ENCODE results near the gene SPOCK1. TPM values are rescaled to one million over a fixed set of nuclear protein-coding genes. Genes with fewer than 3 reads are reported as not detected.

The SPOCK1 gene
- total RNA-seq, 4 donors from 2014 or later = 8.6 to 34.8 (median 13.2) TPM

DNA sequence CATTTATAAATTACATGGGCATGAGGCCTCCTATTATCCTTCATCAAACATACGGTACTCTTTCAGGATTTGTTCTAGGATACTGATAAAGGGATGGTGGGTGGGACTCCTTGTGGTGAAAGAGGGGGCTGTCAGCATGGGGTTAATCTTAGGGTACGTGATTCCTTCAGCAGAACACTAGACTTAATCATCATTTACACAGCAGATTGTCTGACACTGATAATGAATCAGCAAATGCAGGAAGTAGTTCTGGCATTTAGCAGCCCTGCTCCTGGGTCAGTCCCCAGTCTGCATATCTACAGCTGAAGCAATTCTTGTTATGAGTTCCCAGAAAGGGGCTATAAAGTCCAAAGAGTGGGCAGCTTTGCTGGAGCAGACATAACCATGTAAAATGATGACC lies 384.6 kb downstream of the SPOCK1 start:
- no peak for DNase-seq
- Histone ChIP-seq H3K9me3 (no peaks in the 10 kb centered on the region), H3K27ac (no peak overlapping the region), H3K36me3 (no peaks in the 10 kb centered on the region), H3K4me3 (no peak overlapping the region), H3K4me1 (no peaks in the 10 kb centered on the region), H3K27me3 (no peaks in the 10 kb centered on the region)
- TF ChIP-seq POLR2A (IDR thresholded peaks at IDR 0.05) = no peak
- TF ChIP-seq, protein P1, sequence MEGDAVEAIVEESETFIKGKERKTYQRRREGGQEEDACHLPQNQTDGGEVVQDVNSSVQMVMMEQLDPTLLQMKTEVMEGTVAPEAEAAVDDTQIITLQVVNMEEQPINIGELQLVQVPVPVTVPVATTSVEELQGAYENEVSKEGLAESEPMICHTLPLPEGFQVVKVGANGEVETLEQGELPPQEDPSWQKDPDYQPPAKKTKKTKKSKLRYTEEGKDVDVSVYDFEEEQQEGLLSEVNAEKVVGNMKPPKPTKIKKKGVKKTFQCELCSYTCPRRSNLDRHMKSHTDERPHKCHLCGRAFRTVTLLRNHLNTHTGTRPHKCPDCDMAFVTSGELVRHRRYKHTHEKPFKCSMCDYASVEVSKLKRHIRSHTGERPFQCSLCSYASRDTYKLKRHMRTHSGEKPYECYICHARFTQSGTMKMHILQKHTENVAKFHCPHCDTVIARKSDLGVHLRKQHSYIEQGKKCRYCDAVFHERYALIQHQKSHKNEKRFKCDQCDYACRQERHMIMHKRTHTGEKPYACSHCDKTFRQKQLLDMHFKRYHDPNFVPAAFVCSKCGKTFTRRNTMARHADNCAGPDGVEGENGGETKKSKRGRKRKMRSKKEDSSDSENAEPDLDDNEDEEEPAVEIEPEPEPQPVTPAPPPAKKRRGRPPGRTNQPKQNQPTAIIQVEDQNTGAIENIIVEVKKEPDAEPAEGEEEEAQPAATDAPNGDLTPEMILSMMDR (IDR thresholded peaks at IDR 0.05) = no peak
- no peak for TF ChIP-seq POLR2AphosphoS5 (IDR thresholded peaks at IDR 0.05)
- 43 to 45% methylated on average over 2 of the region's 2 CpGs for WGBS, 2 donors (ENCODE audit: low coverage in 1 of 2)
- intact Hi-C loops (cut with DNase I; ENCODE audit: low total_unique reads) = no loop called here
- in situ Hi-C loops (cut with MboI; ENCODE audit: low pct_ligation_motif_present in 1 of 4, low pct_unique_long_range_greater_than_20kb in 1 of 4, low sequenced_read_pairs in 3 of 4) = no loop called here

DNA sequence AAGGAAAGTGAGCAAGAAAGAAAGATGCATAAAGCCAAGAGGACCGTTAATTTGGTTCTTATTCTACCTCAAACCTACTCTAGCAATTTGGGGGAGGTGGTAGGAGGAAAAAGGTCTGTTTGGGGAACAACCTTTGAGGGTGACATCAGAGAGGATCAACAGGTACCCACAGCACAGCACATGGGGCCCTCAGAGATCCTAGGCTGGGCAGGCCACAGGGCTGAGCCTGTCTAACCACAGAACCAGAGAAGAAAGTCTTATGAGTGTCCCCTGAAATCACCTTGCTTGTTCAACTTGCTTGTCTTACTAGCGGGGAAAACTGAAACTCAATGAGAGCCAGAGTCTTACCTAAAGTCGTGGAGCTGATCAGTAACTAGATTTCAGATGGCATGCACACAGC lies 385.2 kb downstream of the SPOCK1 start:
- H3K4me1 ChIP-seq = no peaks in the 10 kb centered on the region
- H3K9me3 ChIP-seq = no peaks in the 10 kb centered on the region
- DNase-seq = no peak
- no peaks in the 10 kb centered on the region for H3K27me3 ChIP-seq
- 46 to 65% methylated on average over 3 of the region's 3 CpGs for WGBS, 2 donors (ENCODE audit: low coverage in 1 of 2)
- H3K27ac ChIP-seq = no peak overlapping the region
- intact Hi-C loops (cut with DNase I; ENCODE audit: low total_unique reads) (no loop called here), in situ Hi-C loops (cut with MboI; ENCODE audit: low pct_ligation_motif_present in 1 of 4, low pct_unique_long_range_greater_than_20kb in 1 of 4, low sequenced_read_pairs in 3 of 4) (no loop called here)
- TF ChIP-seq, protein P1 (IDR thresholded peaks at IDR 0.05) = no peak
- TF ChIP-seq POLR2AphosphoS5 (IDR thresholded peaks at IDR 0.05) (no peak), POLR2A (IDR thresholded peaks at IDR 0.05) (no peak), EP300 (IDR thresholded peaks at IDR 0.05; ENCODE audit: low read depth) (no peak)
- H3K4me3 ChIP-seq = no peak overlapping the region
- H3K36me3 ChIP-seq = no peaks in the 10 kb centered on the region

DNA sequence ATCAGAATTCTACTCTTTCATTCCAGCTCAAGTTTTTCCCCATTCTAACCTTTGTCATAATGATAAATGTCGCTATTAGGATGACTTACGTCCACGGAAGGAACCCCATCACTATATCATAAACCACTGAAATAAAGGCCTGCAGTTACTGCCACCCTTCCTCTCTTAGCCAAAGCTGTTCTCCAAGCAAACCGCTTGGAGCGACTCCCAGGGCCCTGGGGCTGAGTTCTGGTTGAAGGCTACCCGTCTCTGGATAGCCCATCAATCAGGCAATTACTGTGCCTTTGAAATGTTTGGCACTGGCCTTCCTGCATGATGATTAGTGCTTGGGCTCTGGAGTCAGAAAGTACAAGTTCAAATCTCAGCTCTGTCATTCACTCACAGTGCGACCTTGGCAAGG lies 386.0 kb downstream of the SPOCK1 start:
- Histone ChIP-seq H3K27me3 (no peaks in the 10 kb centered on the region), H3K27ac (no peak overlapping the region), H3K4me1 (no peaks in the 10 kb centered on the region), H3K4me3 (no peak overlapping the region), H3K36me3 (no peaks in the 10 kb centered on the region), H3K9me3 (no peaks in the 10 kb centered on the region)
- in situ Hi-C loops (cut with MboI; ENCODE audit: low pct_ligation_motif_present in 1 of 4, low pct_unique_long_range_greater_than_20kb in 1 of 4, low sequenced_read_pairs in 3 of 4) = no loop called here
- 63 to 92% methylated on average over 7 of the region's 7 CpGs for WGBS, 2 donors (ENCODE audit: low coverage in 1 of 2)
- DNase-seq = no peak
- TF ChIP-seq, protein P1 (IDR thresholded peaks at IDR 0.05) = no peak
- TF ChIP-seq POLR2AphosphoS5 (IDR thresholded peaks at IDR 0.05) (no peak), EP300 (IDR thresholded peaks at IDR 0.05; ENCODE audit: low read depth) (no peak)
- intact Hi-C loops (cut with DNase I; ENCODE audit: low total_unique reads) = no loop called here

DNA sequence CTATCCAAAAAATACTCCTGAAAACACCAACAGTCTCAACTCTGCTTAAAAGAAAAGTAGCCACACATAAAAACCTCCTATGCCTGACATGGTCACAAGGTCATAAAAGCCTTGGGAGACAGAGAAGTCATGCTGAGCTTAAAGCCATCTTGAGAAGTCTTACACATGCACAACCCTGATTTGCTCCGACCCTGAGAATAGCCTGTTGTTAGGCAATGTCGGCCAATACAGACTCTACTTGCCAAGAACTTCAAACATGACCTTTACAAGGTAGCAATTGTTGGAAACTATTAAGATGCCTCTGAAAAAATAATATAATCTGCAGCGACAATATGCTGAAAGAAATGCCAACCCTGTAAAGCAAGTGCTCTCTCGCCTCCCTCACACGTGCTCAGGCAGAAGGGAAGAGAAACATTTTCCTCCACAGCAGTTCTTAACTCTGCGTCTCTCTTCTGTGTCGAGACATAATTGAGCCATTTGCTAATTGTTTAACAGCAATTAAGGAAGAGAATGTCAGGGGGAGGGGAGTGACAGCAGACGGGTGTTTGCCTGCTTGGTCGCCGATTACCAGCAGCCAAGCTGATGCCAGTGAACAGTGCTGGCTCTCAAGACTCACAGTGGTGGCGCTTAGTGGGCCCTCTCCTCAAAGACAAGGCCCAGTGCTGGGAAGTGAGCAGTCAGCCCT lies 393.6 kb downstream of the SPOCK1 start:
- in situ Hi-C loops (cut with MboI; ENCODE audit: low pct_ligation_motif_present in 1 of 4, low pct_unique_long_range_greater_than_20kb in 1 of 4, low sequenced_read_pairs in 3 of 4) = no loop called here
- no peak for TF ChIP-seq POLR2AphosphoS5 (IDR thresholded peaks at IDR 0.05)
- no peak for TF ChIP-seq POLR2A (IDR thresholded peaks at IDR 0.05)
- TF ChIP-seq EP300 (IDR thresholded peaks at IDR 0.05; ENCODE audit: low read depth) = no peak
- TF ChIP-seq, protein P1 (IDR thresholded peaks at IDR 0.05) = no peak

More for the DNA sequence above, 393.6 kb downstream of the SPOCK1 start:
- intact Hi-C loops (cut with DNase I; ENCODE audit: low total_unique reads) = no loop called here
- Histone ChIP-seq H3K27ac (no peak overlapping the region), H3K4me3 (no peak overlapping the region), H3K36me3 (no peaks in the 10 kb centered on the region), H3K27me3 (no peaks in the 10 kb centered on the region), H3K4me1 (no peaks in the 10 kb centered on the region), H3K9me3 (no peaks in the 10 kb centered on the region)
- DNase-seq = no peak
- WGBS, 2 donors (ENCODE audit: low coverage in 1 of 2) = 72 to 83% methylated on average over 8 to 11 of the region's 11 CpGs

All from transverse colon (tissue), 4 donors.